SK-N-SH (cell line): Measurements from ENCODE around the gene KCNJ12.

Experiments
- YY1 ChIP-seq: IDR thresholded peaks from 2 replicates; pipeline ENCODE4 v1.4.0; 2012; ENCODE audit warnings: low read depth, mild to moderate bottlenecking
- TF ChIP-seq, protein P1 (sequence below): IDR thresholded peaks from 2 replicates; pipeline ENCODE4 v1.6.1; 2012; ENCODE audit warnings: mild to moderate bottlenecking, low read depth, low read length, moderate library complexity
- TF ChIP-seq, protein P2 (sequence below): fragments of 200-600 bp; sonication (generic); IDR thresholded peaks from 2 replicates; pipeline ENCODE4 v1.6.1; 2017; ENCODE audit warnings: antibody characterized with exemption, mild to moderate bottlenecking, moderate library complexity

- TF ChIP-seq YY1, result no peak
- TF ChIP-seq, protein P1, sequence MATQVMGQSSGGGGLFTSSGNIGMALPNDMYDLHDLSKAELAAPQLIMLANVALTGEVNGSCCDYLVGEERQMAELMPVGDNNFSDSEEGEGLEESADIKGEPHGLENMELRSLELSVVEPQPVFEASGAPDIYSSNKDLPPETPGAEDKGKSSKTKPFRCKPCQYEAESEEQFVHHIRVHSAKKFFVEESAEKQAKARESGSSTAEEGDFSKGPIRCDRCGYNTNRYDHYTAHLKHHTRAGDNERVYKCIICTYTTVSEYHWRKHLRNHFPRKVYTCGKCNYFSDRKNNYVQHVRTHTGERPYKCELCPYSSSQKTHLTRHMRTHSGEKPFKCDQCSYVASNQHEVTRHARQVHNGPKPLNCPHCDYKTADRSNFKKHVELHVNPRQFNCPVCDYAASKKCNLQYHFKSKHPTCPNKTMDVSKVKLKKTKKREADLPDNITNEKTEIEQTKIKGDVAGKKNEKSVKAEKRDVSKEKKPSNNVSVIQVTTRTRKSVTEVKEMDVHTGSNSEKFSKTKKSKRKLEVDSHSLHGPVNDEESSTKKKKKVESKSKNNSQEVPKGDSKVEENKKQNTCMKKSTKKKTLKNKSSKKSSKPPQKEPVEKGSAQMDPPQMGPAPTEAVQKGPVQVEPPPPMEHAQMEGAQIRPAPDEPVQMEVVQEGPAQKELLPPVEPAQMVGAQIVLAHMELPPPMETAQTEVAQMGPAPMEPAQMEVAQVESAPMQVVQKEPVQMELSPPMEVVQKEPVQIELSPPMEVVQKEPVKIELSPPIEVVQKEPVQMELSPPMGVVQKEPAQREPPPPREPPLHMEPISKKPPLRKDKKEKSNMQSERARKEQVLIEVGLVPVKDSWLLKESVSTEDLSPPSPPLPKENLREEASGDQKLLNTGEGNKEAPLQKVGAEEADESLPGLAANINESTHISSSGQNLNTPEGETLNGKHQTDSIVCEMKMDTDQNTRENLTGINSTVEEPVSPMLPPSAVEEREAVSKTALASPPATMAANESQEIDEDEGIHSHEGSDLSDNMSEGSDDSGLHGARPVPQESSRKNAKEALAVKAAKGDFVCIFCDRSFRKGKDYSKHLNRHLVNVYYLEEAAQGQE, result no peak
- TF ChIP-seq, protein P2, sequence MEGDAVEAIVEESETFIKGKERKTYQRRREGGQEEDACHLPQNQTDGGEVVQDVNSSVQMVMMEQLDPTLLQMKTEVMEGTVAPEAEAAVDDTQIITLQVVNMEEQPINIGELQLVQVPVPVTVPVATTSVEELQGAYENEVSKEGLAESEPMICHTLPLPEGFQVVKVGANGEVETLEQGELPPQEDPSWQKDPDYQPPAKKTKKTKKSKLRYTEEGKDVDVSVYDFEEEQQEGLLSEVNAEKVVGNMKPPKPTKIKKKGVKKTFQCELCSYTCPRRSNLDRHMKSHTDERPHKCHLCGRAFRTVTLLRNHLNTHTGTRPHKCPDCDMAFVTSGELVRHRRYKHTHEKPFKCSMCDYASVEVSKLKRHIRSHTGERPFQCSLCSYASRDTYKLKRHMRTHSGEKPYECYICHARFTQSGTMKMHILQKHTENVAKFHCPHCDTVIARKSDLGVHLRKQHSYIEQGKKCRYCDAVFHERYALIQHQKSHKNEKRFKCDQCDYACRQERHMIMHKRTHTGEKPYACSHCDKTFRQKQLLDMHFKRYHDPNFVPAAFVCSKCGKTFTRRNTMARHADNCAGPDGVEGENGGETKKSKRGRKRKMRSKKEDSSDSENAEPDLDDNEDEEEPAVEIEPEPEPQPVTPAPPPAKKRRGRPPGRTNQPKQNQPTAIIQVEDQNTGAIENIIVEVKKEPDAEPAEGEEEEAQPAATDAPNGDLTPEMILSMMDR, result no peak
Measured at GRCh38 chr17:21359483-21359840, 16.7 kb upstream of the KCNJ12 start.
